GM12891 (cell line): ENCODE data around the gene SFRP5.

Experiments used
- PAX5 ChIP-seq: IDR thresholded peaks from 2 replicates; pipeline ENCODE4 v1.6.1; 2011; ENCODE audit warnings: low read length, moderate library complexity, mild to moderate bottlenecking; ENCODE audit not compliant: insufficient read depth, severe bottlenecking
- POLR2A ChIP-seq: IDR thresholded peaks from 2 replicates; pipeline ENCODE4 v1.6.1; 2011; ENCODE audit warnings: low read depth, low read length, control low read depth
- POLR2AphosphoS5 ChIP-seq: IDR thresholded peaks from 2 replicates; pipeline ENCODE4 v1.6.1; 2011; ENCODE audit warnings: low read depth, low read length, control low read depth
- POU2F2 ChIP-seq: IDR thresholded peaks from 2 replicates; pipeline ENCODE4 v1.6.1; 2011; ENCODE audit warnings: low read depth, mild to moderate bottlenecking, control low read depth, low read length, moderate library complexity
- SPI1 ChIP-seq: IDR thresholded peaks from 2 replicates; pipeline ENCODE4 v1.6.1; 2011; ENCODE audit warnings: low read depth, low read length, control low read depth
- TAF1 ChIP-seq: IDR thresholded peaks from 2 replicates; pipeline ENCODE4 v1.6.1; 2011; ENCODE audit warnings: low read depth, low read length, control low read depth

- TF ChIP-seq POLR2A (no peak), POLR2AphosphoS5 (no peak), TAF1 (no peak), SPI1 (no peak), PAX5 (no peak), POU2F2 (no peak)
Observed at GRCh38 chr10:97754726-97755125, 17.1 kb downstream of the SFRP5 start.
